HFF-Myc (cell line): ENCODE results near the gene KRI1.

Source experiments
- DNase-seq: peaks from one replicate; pipeline ENCODE4 v3.0.0-alpha.2; 2011; ENCODE audit warnings: low read depth; ENCODE audit errors: extremely low read depth
- H3K4me3 ChIP-seq: replicated peaks from 2 replicates; pipeline ENCODE4 v1.5.1; 2011; ENCODE audit warnings: low read depth, mild to moderate bottlenecking, control low read depth, low read length
- CTCF ChIP-seq: IDR thresholded peaks from 2 replicates; pipeline ENCODE4 v1.5.1; 2012; ENCODE audit warnings: mild to moderate bottlenecking, low read depth, low read length, control low read depth; ENCODE audit errors: missing control alignments

The KRI1 gene

GRCh38 chr19:10602330-10603083, 36.7 kb upstream of the KRI1 start:
- TF ChIP-seq CTCF = no peak
- no peak for DNase-seq

GRCh38 chr19:10601999-10602329, 36.2 kb upstream of the KRI1 start:
- no peak overlapping the region for H3K4me3 ChIP-seq
- DNase-seq = no peak
- no peak for TF ChIP-seq CTCF

More at GRCh38 chr19:10602330-10603083, 36.7 kb upstream of the KRI1 start:
- peak overlapping the region; percentile 70 for H3K4me3 ChIP-seq

- no peak for TF ChIP-seq CTCF
- DNase-seq = no peak
- no peak overlapping the region for H3K4me3 ChIP-seq
Observed at GRCh38 chr19:10600149-10600548, 34.3 kb upstream of the KRI1 start.

- TF ChIP-seq CTCF = no peak
- H3K4me3 ChIP-seq = no peak overlapping the region
- DNase-seq = no peak
Observed at GRCh38 chr19:10593820-10594637, 28.2 kb upstream of the KRI1 start.

GRCh38 chr19:10593148-10593547, 27.3 kb upstream of the KRI1 start:
- TF ChIP-seq CTCF = no peak
- no peak for DNase-seq
- no peak overlapping the region for H3K4me3 ChIP-seq

GRCh38 chr19:10587839-10588150, 22.0 kb upstream of the KRI1 start:
- no peak for TF ChIP-seq CTCF
- no peak overlapping the region for H3K4me3 ChIP-seq
- no peak for DNase-seq
